Left renal cortex interstitium (tissue), 4 donors: Measurements from ENCODE around the gene SCAP. TPM values are rescaled to one million over a fixed set of nuclear protein-coding genes. Genes with fewer than 3 reads are reported as not detected.
"Not testable (repeated sequence)": the region's sequence is repeated elsewhere in the genome, so short reads cannot be mapped to it uniquely, and the experiment has no call there.

Experiments used
- DNase-seq, 4 donors: peaks; one replicate each; pipeline ENCODE4 v3.0.0-alpha.2; 2013; ENCODE audit warnings: low read depth in 4 of 4, low spot score in 2 of 4, missing footprints in 1 of 4
- polyA plus RNA-seq, 4 donors: library from polyadenylated mRNA; unstranded; fragments of 120-200 nt; gene quantifications; one replicate each; pipeline ENCODE4 v1.2.1, GENCODE V29; 2013; ENCODE audit not compliant: insufficient read length in 4 of 4

The SCAP gene
- polyA plus RNA-seq, 4 donors: 67.5 to 97.3 (median 83.5) TPM

DNA sequence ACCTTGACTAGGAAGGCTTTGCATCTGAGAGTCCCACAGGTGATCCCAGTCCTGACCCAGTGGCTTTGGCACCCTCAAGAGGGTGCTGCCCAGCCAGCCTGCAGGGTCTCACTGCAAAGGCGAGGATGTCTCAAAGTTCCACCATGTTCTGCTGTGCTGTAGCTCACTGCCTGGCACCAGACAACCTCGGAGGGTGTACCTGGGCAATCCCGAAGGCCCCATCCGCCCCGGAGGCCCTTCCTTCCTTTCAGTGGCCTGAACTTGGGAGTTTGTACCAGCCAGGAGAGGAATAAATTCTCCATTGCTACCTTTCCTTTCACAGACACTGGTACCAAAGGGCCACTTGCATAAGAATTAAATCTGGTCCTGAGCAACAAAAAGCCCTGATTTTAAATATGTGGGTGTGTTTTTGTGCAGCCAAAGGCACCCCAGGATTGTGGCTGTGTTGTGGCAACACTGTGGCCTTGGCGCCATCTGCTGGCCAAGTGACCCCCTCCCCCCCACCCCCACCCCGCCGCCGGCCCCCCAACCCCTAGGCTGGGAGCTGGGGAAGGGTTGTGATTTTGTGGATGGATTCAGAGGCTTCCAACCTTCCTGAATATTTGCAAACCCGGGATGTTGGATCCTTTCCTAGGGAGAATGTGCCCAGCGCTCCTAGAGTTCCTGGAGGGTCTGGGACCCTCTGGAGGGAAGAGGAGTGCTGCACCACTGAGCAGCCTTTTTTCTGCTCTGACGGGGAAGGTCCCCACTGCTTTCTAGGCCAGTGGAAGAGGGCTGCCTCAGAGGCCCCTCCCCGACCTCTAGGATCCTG is 104.6 kb downstream of the SCAP start:
- DNase-seq: no peak

DNA sequence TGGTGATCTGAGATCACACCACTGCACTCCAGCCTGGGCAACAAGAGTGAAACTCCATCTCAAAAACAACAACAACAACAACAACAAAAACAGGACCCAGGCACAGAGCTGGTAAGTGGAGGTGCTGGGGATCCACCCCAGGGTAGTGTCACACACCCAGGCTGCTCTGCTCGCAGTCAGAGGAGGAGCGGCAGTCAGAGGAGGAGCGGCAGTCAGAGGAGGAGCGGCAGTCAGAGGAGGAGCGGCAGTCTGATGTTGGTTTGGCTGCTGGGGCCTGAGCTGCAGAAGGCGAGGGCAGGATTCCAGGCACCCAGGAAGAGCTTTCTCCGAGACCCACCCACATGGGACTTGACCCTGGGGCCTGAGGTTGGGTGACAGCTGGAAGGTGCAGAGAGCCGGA is 105.7 kb downstream of the SCAP start:
- DNase-seq: not testable (repeated sequence)

DNA sequence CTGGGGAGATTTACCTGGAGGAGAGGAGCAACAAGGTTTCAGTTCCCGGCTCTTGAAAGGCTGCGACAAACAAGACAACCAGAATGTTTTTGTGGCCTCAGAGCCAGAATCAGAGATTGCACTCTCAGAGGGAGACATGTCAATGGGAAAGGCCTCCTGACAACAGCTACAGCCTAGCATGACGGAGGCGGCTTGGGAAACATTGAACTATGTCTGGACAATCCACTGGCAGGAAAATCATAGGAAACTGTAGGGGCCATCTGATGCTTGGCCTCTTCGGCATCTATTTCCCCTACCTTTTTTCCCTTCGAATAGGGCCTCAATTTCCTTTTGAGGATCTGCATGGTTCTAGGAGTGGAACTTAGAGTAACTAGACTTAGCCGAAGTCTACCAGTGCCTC is 108.1 kb downstream of the SCAP start:
- no peak for DNase-seq

DNA sequence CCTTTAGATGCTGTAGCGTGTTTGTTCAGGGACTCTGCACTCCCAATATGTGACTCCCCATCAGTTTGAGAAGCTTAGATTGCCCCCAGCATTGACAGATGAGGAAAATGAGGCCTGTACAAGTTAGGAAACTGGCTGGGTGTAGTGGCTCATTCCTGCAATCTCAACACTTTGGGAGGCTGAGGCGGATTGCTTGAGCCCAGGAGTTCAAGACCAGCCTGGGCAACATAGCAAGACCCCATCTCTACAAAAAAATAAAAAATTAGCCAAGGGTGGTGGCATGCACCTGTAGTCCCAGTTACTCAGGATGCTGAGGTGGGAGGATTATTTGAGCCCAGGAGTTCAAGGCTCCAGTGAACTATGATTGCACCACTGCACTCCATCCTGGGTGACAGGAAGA is 108.9 kb downstream of the SCAP start:
- no peak for DNase-seq

DNA sequence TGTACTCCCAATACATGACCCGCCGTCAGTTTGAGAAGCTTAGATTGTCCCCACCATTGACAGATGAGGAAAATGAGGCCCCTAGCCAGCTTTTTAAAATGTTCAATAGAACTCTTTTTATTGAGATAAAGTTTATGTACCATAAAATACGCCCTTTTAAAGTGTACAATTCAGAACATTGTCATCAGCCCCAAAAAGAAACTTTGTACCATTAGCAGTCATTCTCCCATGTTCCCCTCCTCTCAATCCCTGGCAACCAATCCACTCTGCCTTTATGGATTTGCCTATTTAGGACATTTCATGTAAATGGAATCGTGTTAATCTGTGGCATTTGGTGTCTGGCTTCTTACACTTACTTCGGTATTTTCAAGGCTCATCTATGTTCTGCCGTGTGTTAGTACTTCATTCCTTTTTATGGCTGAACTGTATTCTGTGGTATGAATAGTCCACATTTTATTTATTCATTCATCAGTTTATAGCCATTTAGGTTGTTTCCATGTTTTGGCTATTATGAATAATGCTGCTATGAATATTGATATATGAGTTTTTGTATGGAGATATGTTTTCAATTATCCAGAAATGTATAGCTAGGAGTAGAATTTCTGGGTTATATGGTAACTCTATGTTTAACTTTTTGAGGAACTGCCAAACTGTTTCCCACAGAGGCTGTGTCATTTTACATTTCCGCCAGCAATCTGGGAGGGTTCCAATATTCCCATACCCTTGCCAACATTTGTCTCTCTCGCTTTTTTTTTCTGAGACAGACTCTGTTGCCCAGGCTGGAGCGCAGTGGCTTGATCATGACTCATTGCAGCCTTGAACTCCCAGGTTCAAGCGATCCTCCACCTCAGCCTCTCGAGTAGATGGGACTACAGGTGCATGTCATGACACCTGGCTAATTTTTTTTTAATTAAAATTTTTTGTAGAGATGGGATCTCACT is 110.3 kb downstream of the SCAP start:
- DNase-seq: no peak

Other genes starting within 250 kb of the SCAP start
- gene KIF9, start 193.1 kb downstream of the SCAP start, polyA plus RNA-seq: 10 to 100 TPM; 22.4 to 26.3 (median 24.1) TPM
- gene KLHL18, start 193.0 kb downstream of the SCAP start, polyA plus RNA-seq: 10 to 100 TPM; 12.7 to 16.5 (median 14.8) TPM
- 10 to 100 TPM; 19.7 to 36.2 (median 29.3) TPM for gene PTPN23, start 94.9 kb downstream of the SCAP start, polyA plus RNA-seq
- 10 to 100 TPM; 43.6 to 50.9 (median 48.0) TPM for gene ELP6, start 37.8 kb upstream of the SCAP start, polyA plus RNA-seq
- 1 to 10 TPM in 3 of 4 donors, under 1 TPM in 1; 0.97 to 2.1 (median 1.3) TPM for gene CSPG5, start 102.9 kb upstream of the SCAP start, polyA plus RNA-seq